A549 (cell line): ENCODE results near the gene CCDC194. TPM values are rescaled to one million over a fixed set of nuclear protein-coding genes. Genes with fewer than 3 reads are reported as not detected.
A peak's percentile ranks its signal among the peaks of the same experiment; 100 is the strongest.

Experiments used
- ATAC-seq, 2 experiments: fragments of 200-7000 bp in 1 of 2; fragments of >200 bp in 1 of 2; cut with Nextera tagmentation in 1 of 2; cut with Tn5 transposase in 1 of 2; 3 replicates each; pipeline versions ENCODE4 v1.8.0 to v1.9.1; 2018 to 2020; ENCODE audit warnings: mild to moderate bottlenecking in 1 of 2, moderate library complexity in 1 of 2
- CTCF ChIA-PET: fragments of 300-600 bp; sonication (Branson Sonifier 250); formaldehyde crosslinking; extraction: SDS; loops from one replicate; lab custom pipeline; 2021; ENCODE audit warnings: antibody characterized with exemption, inconsistent platforms; lab: Yijun Ruan, JAX
- POLR2A ChIA-PET: fragments of 350-600 bp; formaldehyde crosslinking; extraction: SDS; loops from one replicate; lab custom pipeline; 2021; ENCODE audit warnings: antibody characterized with exemption, inconsistent platforms; lab: Yijun Ruan, JAX
- DNase-seq, 2 experiments: peaks; one replicate each; pipeline versions ENCODE4 v3.0.0 to v3.0.0-alpha.2; 2011 to 2016; ENCODE audit warnings: low read depth in 1 of 2, low spot score in 1 of 2
- FAIRE-seq: peaks from 2 replicates; lab custom pipeline; 2011; peaks lifted over from hg19 to GRCh38; lab: Jason Lieb, UNC
- H3K27ac ChIP-seq, 2 experiments: fragments of >200 bp; sonication (Bioruptor Twin); formaldehyde crosslinking; 3 replicates each; pipeline ENCODE4 v1.5.1; 2016 to 2017
- H3K4me1 ChIP-seq: fragments of >200 bp; sonication (Bioruptor Twin); formaldehyde crosslinking; 3 replicates; pipeline ENCODE4 v1.6.1; 2016
- H3K4me2 ChIP-seq: fragments of >200 bp; sonication (Bioruptor Twin); formaldehyde crosslinking; 3 replicates; pipeline ENCODE4 v1.6.1; 2016
- H3K4me3 ChIP-seq: fragments of >200 bp; sonication (Bioruptor Twin); formaldehyde crosslinking; 3 replicates; pipeline ENCODE4 v1.5.1; 2016
- H3K9me3 ChIP-seq: fragments of >200 bp; sonication (Bioruptor Twin); formaldehyde crosslinking; 3 replicates; pipeline ENCODE4 v1.6.1; 2016
- BHLHE40 ChIP-seq: IDR thresholded peaks from 2 replicates; pipeline ENCODE4 v1.6.1; 2012; ENCODE audit warnings: low read depth, low read length, inconsistent platforms
- CBX8 ChIP-seq: fragments of 200-600 bp; sonication (generic); IDR thresholded peaks from 2 replicates; pipeline ENCODE4 v1.6.1; 2016
- CHD2 ChIP-seq: fragments of 150-350 bp; IDR thresholded peaks from 2 replicates; pipeline ENCODE4 v1.6.1; 2014; ENCODE audit warnings: low read length; ENCODE audit not compliant: partially characterized antibody
- EP300 ChIP-seq, 2 experiments: fragments of >200 bp; sonication (Bioruptor Twin); formaldehyde crosslinking; IDR thresholded peaks; 2 replicates in 1 of 2; 3 replicates in 1 of 2; pipeline ENCODE4 v1.6.1; 2016 to 2017
- FOSB ChIP-seq: fragments of 250-450 bp; sonication (Bioruptor Pico); IDR thresholded peaks from 2 replicates; pipeline ENCODE4 v1.5.0; 2020; ENCODE audit warnings: mild to moderate bottlenecking, moderate library complexity
- FOSL2 ChIP-seq, 2 experiments: fragments of 450-650 bp in 1 of 2; fragments of >200 bp in 1 of 2; sonication (Bioruptor Twin) in 1 of 2; formaldehyde crosslinking; IDR thresholded peaks; 2 replicates each; pipeline versions ENCODE4 v1.5.0 to v1.6.1; 2016 to 2020; ENCODE audit warnings: mild to moderate bottlenecking in 1 of 2, moderate library complexity in 1 of 2
- HDAC2 ChIP-seq: fragments of 200-600 bp; sonication (generic); IDR thresholded peaks from 2 replicates; pipeline ENCODE4 v1.6.1; 2016
- HOXA7 ChIP-seq: fragments of 250-450 bp; sonication (Bioruptor Pico); IDR thresholded peaks from 2 replicates; pipeline ENCODE4 v1.5.0; 2020; ENCODE audit warnings: mild to moderate bottlenecking, moderate library complexity
- HOXB5 ChIP-seq: fragments of 250-450 bp; sonication (Bioruptor Pico); IDR thresholded peaks from 2 replicates; pipeline ENCODE4 v1.5.0; 2020; ENCODE audit warnings: mild to moderate bottlenecking, moderate library complexity
- JUN ChIP-seq, 2 experiments: fragments of >200 bp; sonication (Bioruptor Twin); formaldehyde crosslinking; IDR thresholded peaks; 2 replicates in 1 of 2; 3 replicates in 1 of 2; pipeline ENCODE4 v1.6.1; 2016 to 2017
- JUNB ChIP-seq: fragments of >200 bp; sonication (Bioruptor Twin); formaldehyde crosslinking; IDR thresholded peaks from 2 replicates; pipeline ENCODE4 v1.6.1; 2016
- KDM5A ChIP-seq: fragments of 200-600 bp; sonication (generic); IDR thresholded peaks from 2 replicates; pipeline ENCODE4 v1.6.1; 2016; ENCODE audit warnings: antibody characterized with exemption, mild to moderate bottlenecking
- MAFK ChIP-seq: fragments of 450-650 bp; IDR thresholded peaks from 2 replicates; pipeline ENCODE4 v1.6.1; 2014; ENCODE audit not compliant: partially characterized antibody
- MAZ ChIP-seq: fragments of 150-350 bp; IDR thresholded peaks from 2 replicates; pipeline ENCODE4 v1.6.1; 2014; ENCODE audit warnings: antibody characterized with exemption, low read depth, low read length, borderline replicate concordance
- MYC ChIP-seq: IDR thresholded peaks from 2 replicates; pipeline ENCODE4 v1.6.1; 2012; ENCODE audit warnings: mild to moderate bottlenecking, inconsistent platforms, low read length, improper control_type of control experiment, borderline replicate concordance
- NFE2L2 ChIP-seq: fragments of 150-350 bp; conservative IDR thresholded peaks from 2 replicates; pipeline ENCODE4 v1.6.1; 2014; ENCODE audit warnings: low read length
- PHF8 ChIP-seq: fragments of 200-600 bp; sonication (generic); IDR thresholded peaks from 2 replicates; pipeline ENCODE4 v1.6.1; 2016; ENCODE audit warnings: low read depth, mild to moderate bottlenecking, antibody characterized with exemption, moderate library complexity, borderline replicate concordance
- POLR2A ChIP-seq: IDR thresholded peaks from 2 replicates; pipeline ENCODE4 v1.6.1; 2012; ENCODE audit warnings: mild to moderate bottlenecking, low read length
- RNF2 ChIP-seq: fragments of 200-600 bp; sonication (generic); IDR thresholded peaks from 2 replicates; pipeline ENCODE4 v1.6.1; 2016; ENCODE audit warnings: low read depth, mild to moderate bottlenecking, antibody characterized with exemption, moderate library complexity, borderline replicate concordance
- SMC3 ChIP-seq: fragments of >200 bp; sonication (Bioruptor Twin); formaldehyde crosslinking; IDR thresholded peaks from 3 replicates; pipeline ENCODE4 v1.6.1; 2018; ENCODE audit warnings: inconsistent platforms
- ZC3H11A ChIP-seq: fragments of 450-650 bp; IDR thresholded peaks from 2 replicates; pipeline ENCODE4 v1.6.1; 2014; ENCODE audit warnings: antibody characterized with exemption, mild to moderate bottlenecking
- ZFP36 ChIP-seq: fragments of 450-650 bp; IDR thresholded peaks from 2 replicates; pipeline ENCODE4 v1.6.1; 2014; ENCODE audit warnings: borderline replicate concordance; ENCODE audit not compliant: partially characterized antibody
- ZNF302 ChIP-seq: fragments of 250-450 bp; sonication (Bioruptor Pico); IDR thresholded peaks from 2 replicates; pipeline ENCODE4 v1.9.0; 2021; ENCODE audit warnings: inconsistent platforms, mild to moderate bottlenecking, moderate library complexity
- WGBS: methylation state at CpG from one replicate; pipeline ENCODE4 v1.1.6; 2017; ENCODE audit errors: missing lambda C conversion rate; 5-methylcytosine and 5-hydroxymethylcytosine counted together
- polyA plus RNA-seq, 4 experiments: library from polyadenylated mRNA; depleted of rRNA in 3 of 4; stranded (reverse); fragments of >200 nt; fragmentation: RNase III in 1 of 4; extraction: RNeasy Plus Mini Kit Qiagen cat#74134 plus additional on column Dnase treatment in 1 of 4; gene quantifications; 2 replicates in 3 of 4; 3 replicates in 1 of 4; pipeline ENCODE4 v1.2.3, GENCODE V29; 2011 to 2017
- TF ChIP-seq, protein P1 (sequence below): fragments of 450-650 bp; IDR thresholded peaks from 2 replicates; pipeline ENCODE4 v1.6.1; 2014; ENCODE audit warnings: antibody characterized with exemption
- TF ChIP-seq, protein P2 (sequence below): fragments of 150-350 bp; IDR thresholded peaks from 2 replicates; pipeline ENCODE4 v1.6.1; 2014; ENCODE audit warnings: low read depth, mild to moderate bottlenecking, low read length
- TF ChIP-seq, protein P3 (sequence below): fragments of >200 bp; sonication (Bioruptor Twin); formaldehyde crosslinking; IDR thresholded peaks from 3 replicates; pipeline ENCODE4 v1.6.1; 2016
- TF ChIP-seq, protein P4 (sequence below): IDR thresholded peaks from 2 replicates; pipeline ENCODE4 v1.6.1; 2012
- TF ChIP-seq, protein P5 (sequence below): fragments of >200 bp; sonication (Bioruptor Twin); formaldehyde crosslinking; IDR thresholded peaks from 3 replicates; pipeline ENCODE4 v1.5.1; 2016

Gene CCDC194
- polyA plus RNA-seq, 2 of the 4 experiments (the other 2 are of a cell fraction) = not detected

DNA sequence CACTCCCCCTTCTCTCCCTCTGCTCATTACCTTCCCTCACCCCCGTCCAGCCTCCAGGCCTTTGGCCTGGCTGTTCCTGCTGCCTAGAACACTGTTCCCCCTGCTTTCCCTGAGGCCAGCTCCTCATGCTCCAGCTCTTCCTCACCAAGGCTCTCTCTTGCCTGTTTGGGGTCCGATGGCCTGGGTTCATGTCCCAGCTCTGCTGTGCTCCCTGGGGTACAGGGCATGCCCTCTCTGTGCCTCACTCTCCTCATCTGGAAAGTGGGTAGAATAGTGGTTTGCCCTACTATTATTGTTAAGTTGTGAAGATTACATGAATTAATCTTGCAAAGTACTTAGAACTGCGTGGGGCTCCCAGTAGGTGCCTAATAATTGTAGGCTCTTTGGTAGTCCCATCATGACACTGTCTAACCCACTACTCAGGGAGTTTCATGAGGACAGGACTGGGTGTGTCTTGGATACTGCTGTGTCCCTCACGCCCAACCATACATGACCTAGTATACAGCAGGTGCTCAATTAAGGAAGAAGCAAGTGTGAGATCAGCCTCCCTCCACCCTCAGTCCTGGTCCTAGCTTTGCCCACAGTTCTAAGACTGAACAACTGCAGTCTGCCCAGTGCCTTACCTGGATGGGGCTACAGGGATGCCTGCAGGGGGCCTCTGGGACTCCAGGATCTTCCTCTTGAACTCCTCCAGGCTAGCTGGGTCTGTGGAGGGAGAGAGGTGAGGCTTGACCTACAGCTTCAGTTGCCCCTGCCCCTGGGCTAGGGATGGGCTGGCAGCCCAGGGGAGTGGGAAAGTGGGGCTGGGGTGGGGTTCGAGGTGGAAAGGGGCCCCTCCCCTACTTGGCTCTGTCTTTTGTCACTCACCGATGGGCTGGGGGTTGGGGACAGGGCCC is 33.8 kb downstream of the CCDC194 start:
- TF ChIP-seq HOXA7 (CRISPR knock-in tag) (no peak), ZC3H11A (no peak), CBX8 (no peak), NFE2L2 (no peak), EP300 (IDR thresholded peaks at IDR 0.05) (no peak), HOXB5 (CRISPR knock-in tag) (no peak), ZNF302 (CRISPR knock-in tag) (no peak), MAZ (no peak)
- TF ChIP-seq, protein P1, sequence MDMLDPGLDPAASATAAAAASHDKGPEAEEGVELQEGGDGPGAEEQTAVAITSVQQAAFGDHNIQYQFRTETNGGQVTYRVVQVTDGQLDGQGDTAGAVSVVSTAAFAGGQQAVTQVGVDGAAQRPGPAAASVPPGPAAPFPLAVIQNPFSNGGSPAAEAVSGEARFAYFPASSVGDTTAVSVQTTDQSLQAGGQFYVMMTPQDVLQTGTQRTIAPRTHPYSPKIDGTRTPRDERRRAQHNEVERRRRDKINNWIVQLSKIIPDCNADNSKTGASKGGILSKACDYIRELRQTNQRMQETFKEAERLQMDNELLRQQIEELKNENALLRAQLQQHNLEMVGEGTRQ = no peak
- TF ChIP-seq, protein P2, sequence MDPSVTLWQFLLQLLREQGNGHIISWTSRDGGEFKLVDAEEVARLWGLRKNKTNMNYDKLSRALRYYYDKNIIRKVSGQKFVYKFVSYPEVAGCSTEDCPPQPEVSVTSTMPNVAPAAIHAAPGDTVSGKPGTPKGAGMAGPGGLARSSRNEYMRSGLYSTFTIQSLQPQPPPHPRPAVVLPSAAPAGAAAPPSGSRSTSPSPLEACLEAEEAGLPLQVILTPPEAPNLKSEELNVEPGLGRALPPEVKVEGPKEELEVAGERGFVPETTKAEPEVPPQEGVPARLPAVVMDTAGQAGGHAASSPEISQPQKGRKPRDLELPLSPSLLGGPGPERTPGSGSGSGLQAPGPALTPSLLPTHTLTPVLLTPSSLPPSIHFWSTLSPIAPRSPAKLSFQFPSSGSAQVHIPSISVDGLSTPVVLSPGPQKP = no peak
- TF ChIP-seq, protein P3, sequence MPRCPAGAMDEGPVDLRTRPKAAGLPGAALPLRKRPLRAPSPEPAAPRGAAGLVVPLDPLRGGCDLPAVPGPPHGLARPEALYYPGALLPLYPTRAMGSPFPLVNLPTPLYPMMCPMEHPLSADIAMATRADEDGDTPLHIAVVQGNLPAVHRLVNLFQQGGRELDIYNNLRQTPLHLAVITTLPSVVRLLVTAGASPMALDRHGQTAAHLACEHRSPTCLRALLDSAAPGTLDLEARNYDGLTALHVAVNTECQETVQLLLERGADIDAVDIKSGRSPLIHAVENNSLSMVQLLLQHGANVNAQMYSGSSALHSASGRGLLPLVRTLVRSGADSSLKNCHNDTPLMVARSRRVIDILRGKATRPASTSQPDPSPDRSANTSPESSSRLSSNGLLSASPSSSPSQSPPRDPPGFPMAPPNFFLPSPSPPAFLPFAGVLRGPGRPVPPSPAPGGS = no peak
- CTCF ChIA-PET = interaction anchor here (1.0 to 2.2 kb wide), 4 partner anchors 13 to 68 kb away, joined by 3 to 6 read pairs (median 4); partner anchors contain the start of gene CCDC194
- WGBS = 55% methylated on average over 5 of the region's 6 CpGs
- no peak overlapping the region for H3K4me3 ChIP-seq
- no peak overlapping the region for H3K4me2 ChIP-seq
- POLR2A ChIA-PET = no interaction called here
- ATAC-seq (peak in 1 of 2 experiments; percentile 34; a peak in 1 of 6 replicates), FAIRE-seq (no peak), DNase-seq (no peak)
- peak overlapping the region in 1 of 2 experiments; percentile 52; a peak in 1 of 6 replicates for H3K27ac ChIP-seq
- H3K9me3 ChIP-seq = no peaks in the 10 kb centered on the region
- H3K4me1 ChIP-seq = peaks cover 19% of the 10 kb centered on the region

DNA sequence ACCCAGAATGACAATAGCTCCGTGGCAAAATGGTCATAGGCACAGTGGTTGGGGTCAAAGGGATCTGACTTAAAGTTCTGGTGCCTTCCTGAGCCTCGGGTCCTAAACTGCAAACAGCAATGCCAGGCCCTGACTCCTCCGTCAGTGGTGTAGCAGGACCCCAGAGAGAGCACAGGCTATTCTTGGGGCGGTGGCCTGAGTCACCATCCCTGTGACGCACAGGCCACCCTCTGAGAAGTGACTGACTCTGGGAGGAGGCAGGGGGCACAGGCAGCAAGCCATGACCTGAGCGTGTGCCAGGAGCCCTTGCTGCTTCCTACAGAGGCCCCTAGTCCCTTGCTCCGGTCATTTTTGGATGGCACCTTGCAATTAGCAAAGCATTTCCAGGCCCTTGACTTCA is 35.6 kb downstream of the CCDC194 start:
- ChIA-PET CTCF (interaction anchor here (1.0 to 1.8 kb wide), 2 partner anchors 28 to 31 kb away, joined by 4 to 5 read pairs; no protein-coding TSS in a partner anchor), POLR2A (no interaction called here)
- ATAC-seq (peak; percentile 82 to 93; a peak in 5 of 6 replicates), FAIRE-seq (no peak), DNase-seq (peak; percentile 50 to 63)
- Histone ChIP-seq H3K27ac (peak overlapping the region; percentile 46 to 77), H3K9me3 (no peaks in the 10 kb centered on the region), H3K4me1 (peaks cover 19% of the 10 kb centered on the region), H3K4me3 (no peak overlapping the region), H3K4me2 (peak overlapping the region; percentile 58)
- WGBS = 38% methylated on average over 7 of the region's 7 CpGs
- TF ChIP-seq, protein P4, sequence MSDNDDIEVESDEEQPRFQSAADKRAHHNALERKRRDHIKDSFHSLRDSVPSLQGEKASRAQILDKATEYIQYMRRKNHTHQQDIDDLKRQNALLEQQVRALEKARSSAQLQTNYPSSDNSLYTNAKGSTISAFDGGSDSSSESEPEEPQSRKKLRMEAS = peak; percentile 24; the same call in 1 of the 2 replicates
- TF ChIP-seq FOSL2 (IDR thresholded peaks at IDR 0.05) (no peak), FOSL2 (CRISPR knock-in tag; IDR thresholded peaks at IDR 0.05) (peak; percentile 43; the same call in 1 of the 2 replicates), RNF2 (no peak), JUNB (no peak), MAFK (no peak), POLR2A (no peak)

DNA sequence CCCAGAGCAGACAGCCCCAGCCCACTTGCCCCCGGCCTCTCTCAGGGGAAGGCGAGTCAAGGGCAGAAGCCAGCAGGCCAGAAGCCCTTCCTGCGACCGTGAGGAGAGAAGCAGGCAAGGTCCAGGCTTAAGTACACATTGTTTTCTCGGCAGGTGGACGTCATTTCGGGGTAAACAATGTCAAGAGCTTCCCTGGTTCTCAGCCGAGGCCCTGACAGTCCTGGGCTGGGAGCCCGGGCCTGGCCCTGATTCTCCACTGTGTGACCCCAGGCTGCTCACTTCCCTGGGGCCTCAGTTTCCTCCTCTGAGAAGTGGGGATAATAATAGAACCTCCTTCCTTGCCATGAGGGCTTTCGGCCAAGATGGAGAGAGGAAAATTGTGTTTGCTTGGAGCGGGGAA is 36.3 kb downstream of the CCDC194 start:
- FAIRE-seq (no peak), DNase-seq (no peak), ATAC-seq (no peak)
- CTCF ChIA-PET = interaction anchor here (1.0 to 1.8 kb wide), 2 partner anchors 28 to 31 kb away, joined by 4 to 5 read pairs; no protein-coding TSS in a partner anchor
- peak overlapping the region; percentile 58; the same call in 2 of the 3 replicates for H3K4me2 ChIP-seq
- peaks cover 19% of the 10 kb centered on the region for H3K4me1 ChIP-seq
- no peak overlapping the region for H3K4me3 ChIP-seq
- POLR2A ChIA-PET = no interaction called here
- peak overlapping the region; percentile 46 to 77 for H3K27ac ChIP-seq
- 47% methylated on average over 11 of the region's 11 CpGs for WGBS
- no peaks in the 10 kb centered on the region for H3K9me3 ChIP-seq
- no peak for TF ChIP-seq ZFP36
- no peak for TF ChIP-seq MYC
- TF ChIP-seq RNF2 = no peak
- TF ChIP-seq JUN (IDR thresholded peaks at IDR 0.05) = no peak
- TF ChIP-seq HDAC2 = no peak
- TF ChIP-seq, protein P5, sequence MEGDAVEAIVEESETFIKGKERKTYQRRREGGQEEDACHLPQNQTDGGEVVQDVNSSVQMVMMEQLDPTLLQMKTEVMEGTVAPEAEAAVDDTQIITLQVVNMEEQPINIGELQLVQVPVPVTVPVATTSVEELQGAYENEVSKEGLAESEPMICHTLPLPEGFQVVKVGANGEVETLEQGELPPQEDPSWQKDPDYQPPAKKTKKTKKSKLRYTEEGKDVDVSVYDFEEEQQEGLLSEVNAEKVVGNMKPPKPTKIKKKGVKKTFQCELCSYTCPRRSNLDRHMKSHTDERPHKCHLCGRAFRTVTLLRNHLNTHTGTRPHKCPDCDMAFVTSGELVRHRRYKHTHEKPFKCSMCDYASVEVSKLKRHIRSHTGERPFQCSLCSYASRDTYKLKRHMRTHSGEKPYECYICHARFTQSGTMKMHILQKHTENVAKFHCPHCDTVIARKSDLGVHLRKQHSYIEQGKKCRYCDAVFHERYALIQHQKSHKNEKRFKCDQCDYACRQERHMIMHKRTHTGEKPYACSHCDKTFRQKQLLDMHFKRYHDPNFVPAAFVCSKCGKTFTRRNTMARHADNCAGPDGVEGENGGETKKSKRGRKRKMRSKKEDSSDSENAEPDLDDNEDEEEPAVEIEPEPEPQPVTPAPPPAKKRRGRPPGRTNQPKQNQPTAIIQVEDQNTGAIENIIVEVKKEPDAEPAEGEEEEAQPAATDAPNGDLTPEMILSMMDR = no peak
- TF ChIP-seq MAFK = no peak
- no peak for TF ChIP-seq SMC3
- no peak for TF ChIP-seq HOXB5 (CRISPR knock-in tag)
- TF ChIP-seq PHF8 = no peak
- no peak for TF ChIP-seq BHLHE40
- TF ChIP-seq, protein P4 = no peak
- no peak for TF ChIP-seq CHD2
- TF ChIP-seq KDM5A = no peak
- no peak for TF ChIP-seq FOSB (CRISPR knock-in tag)
